GM12801 (cell line): Measurements from ENCODE around the gene GLIS2.

Source experiments
- TF ChIP-seq, protein P1 (sequence below): IDR thresholded peaks from one replicate; pipeline ENCODE4 v1.5.1; 2011; ENCODE audit warnings: control low read depth; ENCODE audit not compliant: insufficient read length; ENCODE audit errors: extremely low read depth

The GLIS2 gene

DNA sequence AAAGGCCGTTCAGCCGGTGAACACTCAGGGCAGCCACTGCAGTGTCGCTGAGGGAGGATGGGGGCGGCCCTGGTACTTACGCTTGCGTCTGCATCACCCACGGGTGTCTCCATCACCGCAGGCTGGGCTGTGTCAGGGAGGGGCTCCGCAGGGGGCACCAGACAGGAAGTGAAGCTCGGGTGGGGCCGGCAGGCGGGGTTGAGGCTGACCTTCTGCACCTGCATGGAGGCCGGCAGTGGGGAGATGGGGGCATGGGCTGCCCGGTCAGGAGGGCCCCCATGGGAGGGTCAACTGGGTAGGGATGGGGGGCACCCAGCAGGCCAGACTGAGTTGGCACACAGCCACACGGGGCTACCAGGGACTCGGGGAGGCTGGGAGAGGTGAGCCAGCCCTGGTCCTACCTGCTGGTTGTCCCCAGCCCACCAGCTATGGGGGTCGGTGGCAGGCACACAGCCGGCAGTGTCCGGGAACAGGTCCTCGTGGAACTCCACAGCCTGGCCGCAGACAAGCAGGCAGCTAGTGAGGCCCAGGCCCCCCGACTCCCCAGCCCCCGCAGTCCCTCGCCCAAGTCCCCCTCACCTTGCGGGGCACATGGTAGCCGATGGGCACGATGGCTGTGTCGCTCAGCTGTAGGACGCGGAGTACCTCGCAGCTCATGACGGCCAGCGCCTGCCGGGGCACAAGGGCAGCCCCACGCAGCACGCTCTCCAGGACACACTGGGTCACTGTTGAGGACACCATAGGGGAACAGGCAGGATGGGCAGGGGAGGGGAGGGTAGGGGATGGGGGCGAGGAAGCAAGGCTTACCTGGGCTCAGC, 48.5 kb downstream of the GLIS2 start:
- TF ChIP-seq, protein P1, sequence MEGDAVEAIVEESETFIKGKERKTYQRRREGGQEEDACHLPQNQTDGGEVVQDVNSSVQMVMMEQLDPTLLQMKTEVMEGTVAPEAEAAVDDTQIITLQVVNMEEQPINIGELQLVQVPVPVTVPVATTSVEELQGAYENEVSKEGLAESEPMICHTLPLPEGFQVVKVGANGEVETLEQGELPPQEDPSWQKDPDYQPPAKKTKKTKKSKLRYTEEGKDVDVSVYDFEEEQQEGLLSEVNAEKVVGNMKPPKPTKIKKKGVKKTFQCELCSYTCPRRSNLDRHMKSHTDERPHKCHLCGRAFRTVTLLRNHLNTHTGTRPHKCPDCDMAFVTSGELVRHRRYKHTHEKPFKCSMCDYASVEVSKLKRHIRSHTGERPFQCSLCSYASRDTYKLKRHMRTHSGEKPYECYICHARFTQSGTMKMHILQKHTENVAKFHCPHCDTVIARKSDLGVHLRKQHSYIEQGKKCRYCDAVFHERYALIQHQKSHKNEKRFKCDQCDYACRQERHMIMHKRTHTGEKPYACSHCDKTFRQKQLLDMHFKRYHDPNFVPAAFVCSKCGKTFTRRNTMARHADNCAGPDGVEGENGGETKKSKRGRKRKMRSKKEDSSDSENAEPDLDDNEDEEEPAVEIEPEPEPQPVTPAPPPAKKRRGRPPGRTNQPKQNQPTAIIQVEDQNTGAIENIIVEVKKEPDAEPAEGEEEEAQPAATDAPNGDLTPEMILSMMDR = no peak

DNA sequence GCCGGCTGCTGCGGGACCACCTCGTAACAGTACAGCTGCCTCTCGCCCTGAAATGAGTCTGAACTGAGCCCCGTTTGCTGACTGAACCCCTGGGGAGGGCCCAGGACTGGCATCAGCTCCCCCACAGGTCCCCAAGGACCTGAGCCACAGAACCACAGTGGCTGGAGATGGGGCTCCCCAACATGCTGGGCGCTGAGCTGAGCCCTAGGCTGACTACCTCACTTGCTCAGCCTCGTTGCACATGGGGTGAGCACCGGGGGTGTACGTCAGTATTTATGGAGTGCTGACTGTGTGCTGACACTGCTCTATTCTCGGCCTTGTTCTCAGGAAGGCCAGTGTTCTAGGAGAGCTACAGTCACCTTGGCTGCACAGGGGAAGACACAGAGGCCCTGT, 49.1 kb downstream of the GLIS2 start:
- TF ChIP-seq, protein P1 = no peak

DNA sequence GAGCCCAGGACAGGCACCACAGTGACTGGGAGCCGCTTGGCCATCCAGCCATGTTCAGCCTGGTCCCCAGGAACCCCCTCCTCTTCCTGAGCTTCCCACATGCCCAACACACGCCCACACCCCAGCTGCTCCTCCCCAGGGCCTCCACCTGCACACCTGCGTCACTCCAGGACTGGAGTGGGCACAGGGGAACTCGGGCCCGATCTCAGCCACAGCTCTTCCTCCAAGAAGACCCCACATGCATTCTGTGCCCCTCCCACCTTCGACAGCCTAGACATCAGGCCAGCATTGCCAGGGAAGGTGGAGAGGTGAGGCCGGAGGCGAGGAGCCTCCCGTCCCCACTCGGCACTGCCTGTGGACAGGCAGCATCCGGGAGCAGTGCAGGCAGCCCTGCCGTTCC, 49.7 kb downstream of the GLIS2 start:
- TF ChIP-seq, protein P1 = no peak

DNA sequence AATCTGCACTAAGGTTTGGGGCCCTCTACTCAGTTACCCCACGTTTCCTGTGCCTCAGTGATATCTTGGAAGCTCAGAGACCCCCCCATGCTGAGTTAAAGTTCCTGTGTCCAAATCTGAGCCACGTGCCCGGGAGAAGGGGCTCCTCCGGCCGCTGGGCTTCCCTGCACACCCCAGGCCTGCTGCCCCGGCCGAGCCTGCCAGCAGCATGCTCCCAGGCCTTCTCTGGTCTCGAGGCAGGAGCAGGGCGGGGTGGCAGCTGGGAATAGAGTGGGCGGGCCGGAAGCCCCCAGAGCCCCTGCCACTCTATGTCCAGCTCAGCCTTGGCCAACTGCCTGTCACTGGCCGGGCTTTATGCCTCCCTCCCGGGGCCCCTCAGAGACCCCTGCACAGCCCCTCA, 50.1 kb downstream of the GLIS2 start:
- TF ChIP-seq, protein P1 = no peak

DNA sequence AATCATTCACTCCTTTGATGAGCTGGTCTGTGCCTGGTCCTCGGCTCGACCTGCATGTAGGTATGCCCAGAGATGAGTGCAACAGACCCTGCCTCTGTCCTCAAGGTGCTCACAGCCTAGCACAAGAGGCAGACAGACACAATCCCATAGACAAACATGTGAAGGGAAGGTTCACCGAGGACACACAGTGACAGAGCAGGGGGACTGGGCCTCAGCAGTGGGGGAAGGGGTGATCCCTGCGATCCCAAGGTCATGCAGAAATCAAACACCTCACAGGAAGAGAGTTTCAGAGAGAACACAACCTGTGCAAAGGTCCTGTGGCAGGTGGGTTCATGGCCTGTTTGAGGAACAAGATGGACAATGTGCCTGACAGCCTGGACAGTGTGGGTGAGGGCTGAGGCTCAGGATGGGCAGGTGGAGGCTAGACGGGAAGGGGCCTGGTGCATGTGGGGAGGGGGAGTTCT, 51.6 kb downstream of the GLIS2 start:
- TF ChIP-seq, protein P1 = no peak

DNA sequence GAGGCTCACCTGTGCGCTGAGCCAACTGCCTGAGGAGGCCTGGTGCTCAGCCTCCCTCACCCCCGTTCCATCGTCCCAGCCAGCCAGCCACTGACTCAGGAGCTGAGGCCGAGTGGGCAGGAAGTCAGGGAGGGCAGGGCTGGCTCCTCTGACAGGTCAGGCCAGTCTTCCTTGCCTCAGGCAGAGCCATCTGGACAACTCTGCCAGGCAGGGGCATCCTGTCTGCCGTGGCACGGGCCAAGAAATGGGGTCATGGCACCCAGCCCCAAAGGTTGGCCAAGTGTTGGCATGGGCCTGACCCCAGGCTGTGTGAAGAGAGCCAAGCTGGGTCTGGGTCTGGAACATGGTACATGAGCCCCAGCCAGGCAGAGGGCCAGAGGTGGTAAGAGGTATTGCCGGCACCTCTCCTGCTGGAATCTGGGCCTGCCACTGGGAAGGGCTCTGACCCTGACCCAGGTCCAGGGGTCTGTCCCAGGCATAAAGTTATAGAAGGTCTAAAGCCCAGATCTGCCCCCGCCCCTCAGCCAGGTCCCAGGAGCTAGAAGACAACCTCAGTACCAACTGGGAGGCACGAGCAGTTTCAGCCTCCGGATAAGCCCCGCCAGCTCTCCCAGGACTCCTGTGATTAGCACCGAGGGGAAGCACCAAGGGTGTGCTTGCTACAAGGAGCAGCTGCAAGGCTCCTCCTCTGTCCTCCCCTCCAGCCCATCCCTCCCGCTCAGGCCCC, 53.3 kb downstream of the GLIS2 start:
- TF ChIP-seq, protein P1 = no peak

DNA sequence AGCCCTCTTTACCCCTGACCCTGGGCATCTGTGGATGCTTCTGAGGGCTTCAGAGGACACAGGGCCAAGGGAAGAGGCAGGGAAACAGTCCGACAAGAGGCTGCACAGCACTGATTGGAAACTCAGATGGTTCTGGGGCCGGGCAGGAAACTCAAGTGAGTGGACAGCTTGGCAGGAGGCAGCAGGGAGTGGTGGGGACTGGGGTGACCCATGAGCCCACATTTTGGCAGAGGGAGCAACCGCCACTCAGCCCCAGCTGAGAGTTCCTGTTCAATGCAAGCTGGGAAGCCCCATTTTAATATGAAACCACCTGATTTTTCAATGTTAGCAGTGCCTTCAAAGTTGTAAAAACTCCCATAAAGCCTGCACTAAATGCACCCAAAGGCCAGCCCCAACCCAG, 54.3 kb downstream of the GLIS2 start:
- TF ChIP-seq, protein P1 = no peak
